ENCODE results near the gene DNAJC25.
"Not testable (repeated sequence)": the region's sequence is repeated elsewhere in the genome, so short reads cannot be mapped to it uniquely, and the experiment has no call there.

DNAJC25 gene

GRCh38 chr9:111610149-111610548, 21.0 kb upstream of the DNAJC25 start:
- TF ChIP-seq, protein P1, sequence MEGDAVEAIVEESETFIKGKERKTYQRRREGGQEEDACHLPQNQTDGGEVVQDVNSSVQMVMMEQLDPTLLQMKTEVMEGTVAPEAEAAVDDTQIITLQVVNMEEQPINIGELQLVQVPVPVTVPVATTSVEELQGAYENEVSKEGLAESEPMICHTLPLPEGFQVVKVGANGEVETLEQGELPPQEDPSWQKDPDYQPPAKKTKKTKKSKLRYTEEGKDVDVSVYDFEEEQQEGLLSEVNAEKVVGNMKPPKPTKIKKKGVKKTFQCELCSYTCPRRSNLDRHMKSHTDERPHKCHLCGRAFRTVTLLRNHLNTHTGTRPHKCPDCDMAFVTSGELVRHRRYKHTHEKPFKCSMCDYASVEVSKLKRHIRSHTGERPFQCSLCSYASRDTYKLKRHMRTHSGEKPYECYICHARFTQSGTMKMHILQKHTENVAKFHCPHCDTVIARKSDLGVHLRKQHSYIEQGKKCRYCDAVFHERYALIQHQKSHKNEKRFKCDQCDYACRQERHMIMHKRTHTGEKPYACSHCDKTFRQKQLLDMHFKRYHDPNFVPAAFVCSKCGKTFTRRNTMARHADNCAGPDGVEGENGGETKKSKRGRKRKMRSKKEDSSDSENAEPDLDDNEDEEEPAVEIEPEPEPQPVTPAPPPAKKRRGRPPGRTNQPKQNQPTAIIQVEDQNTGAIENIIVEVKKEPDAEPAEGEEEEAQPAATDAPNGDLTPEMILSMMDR (IDR thresholded peaks at IDR 0.05; ENCODE audit: low read depth, low read length), result no peak
- no peak for DNase-seq (ENCODE audit: low read depth, low spot score)
- in situ Hi-C loops (cut with HindIII; ENCODE audit: low sequenced_read_pairs), result no loop called here
- no peak overlapping the region for H3K4me3 ChIP-seq (ENCODE audit: low read depth, low read length)

- in situ Hi-C loops (cut with HindIII; ENCODE audit: low sequenced_read_pairs), result no loop called here
- DNase-seq (ENCODE audit: low read depth, low spot score), result no peak
- TF ChIP-seq, protein P1 (IDR thresholded peaks at IDR 0.05; ENCODE audit: low read depth, low read length), result no peak
- H3K4me3 ChIP-seq (ENCODE audit: low read depth, low read length), result no peak overlapping the region
Observed at GRCh38 chr9:111610845-111611244, 20.3 kb upstream of the DNAJC25 start.

- TF ChIP-seq, protein P1 (IDR thresholded peaks at IDR 0.05; ENCODE audit: low read depth, low read length), result no peak
- H3K4me3 ChIP-seq (ENCODE audit: low read depth, low read length), result no peak overlapping the region
- in situ Hi-C loops (cut with HindIII; ENCODE audit: low sequenced_read_pairs), result no loop called here
- DNase-seq (ENCODE audit: low read depth, low spot score), result no peak
Observed at GRCh38 chr9:111613436-111614040, 17.6 kb upstream of the DNAJC25 start.

DNA sequence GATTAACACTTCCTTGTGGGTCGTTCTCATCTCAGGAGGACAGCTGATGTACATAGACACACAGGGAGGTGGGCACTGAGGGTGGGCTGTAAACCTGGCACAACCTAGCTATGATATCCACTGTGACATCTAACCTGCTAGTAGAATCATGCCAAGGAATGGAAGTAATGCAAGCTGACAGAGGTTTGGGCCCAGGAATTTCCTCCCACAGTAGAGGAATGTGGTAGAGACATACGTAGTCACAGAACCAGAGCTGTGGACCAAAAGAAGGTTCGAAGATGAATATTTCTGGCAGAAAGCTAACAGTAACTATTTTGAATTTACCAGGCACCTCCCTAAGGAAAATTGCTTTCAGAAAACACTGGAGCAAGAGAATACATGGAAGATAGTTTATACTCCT, 15.2 kb upstream of the DNAJC25 start:
- no peak for DNase-seq (ENCODE audit: low read depth, low spot score)
- in situ Hi-C loops (cut with HindIII; ENCODE audit: low sequenced_read_pairs), result no loop called here
- H3K4me3 ChIP-seq (ENCODE audit: low read depth, low read length), result no peak overlapping the region
- TF ChIP-seq, protein P1 (IDR thresholded peaks at IDR 0.05; ENCODE audit: low read depth, low read length), result no peak

DNA sequence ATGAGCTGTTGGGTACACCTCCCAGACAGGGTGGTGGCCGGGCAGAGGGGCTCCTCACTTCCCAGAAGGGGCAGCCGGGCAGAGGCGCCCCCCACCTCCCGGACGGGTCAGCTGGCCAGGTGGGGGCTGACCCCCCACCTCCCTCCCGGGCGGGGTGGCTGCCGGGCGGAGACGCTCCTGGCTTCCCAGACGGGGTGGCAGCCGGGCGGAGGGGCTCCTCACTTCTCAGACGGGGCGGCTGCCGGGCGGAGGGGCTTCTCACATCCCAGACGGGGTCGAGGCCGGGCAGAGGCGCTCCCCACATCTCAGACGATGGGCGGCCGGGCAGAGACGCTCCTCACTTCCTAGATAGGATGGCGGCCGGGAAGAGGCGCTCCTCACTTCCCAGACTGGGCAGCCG, 13.8 kb upstream of the DNAJC25 start:
- H3K4me3 ChIP-seq (ENCODE audit: low read depth, low read length); in situ Hi-C loops (cut with HindIII; ENCODE audit: low sequenced_read_pairs): not testable (repeated sequence)

GRCh38 chr9:111621895-111622480, 9.1 kb upstream of the DNAJC25 start:
- in situ Hi-C loops (cut with HindIII; ENCODE audit: low sequenced_read_pairs), result no loop called here
- TF ChIP-seq, protein P1 (IDR thresholded peaks at IDR 0.05; ENCODE audit: low read depth, low read length), result peak; percentile 98
- peak; percentile 50 for DNase-seq (ENCODE audit: low read depth, low spot score)
- no peak overlapping the region for H3K4me3 ChIP-seq (ENCODE audit: low read depth, low read length)

More for the DNA sequence above, 13.8 kb upstream of the DNAJC25 start:
- DNase-seq (ENCODE audit: low read depth, low spot score), result not testable (repeated sequence)

DNA sequence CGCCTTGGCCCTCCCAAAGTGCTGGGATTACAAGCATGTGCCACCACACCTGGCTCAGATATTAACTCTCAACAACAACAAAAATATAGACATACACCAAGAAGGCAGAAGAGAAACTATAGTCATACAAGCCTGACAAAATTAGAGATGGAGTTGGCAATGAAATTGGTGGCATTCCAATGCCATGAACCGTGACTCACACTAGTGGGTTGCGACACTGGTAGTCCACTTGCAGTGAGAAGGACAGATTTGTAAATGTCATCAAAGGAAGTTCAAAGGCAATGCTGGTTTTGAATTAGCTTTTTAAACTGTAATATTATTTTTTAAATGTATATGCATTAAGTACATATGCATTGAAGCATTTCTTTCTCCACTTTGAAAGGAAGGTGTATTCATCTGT, 8.5 kb upstream of the DNAJC25 start:
- TF ChIP-seq, protein P1 (IDR thresholded peaks at IDR 0.05; ENCODE audit: low read depth, low read length), result no peak
- DNase-seq (ENCODE audit: low read depth, low spot score), result peak; percentile 54
- in situ Hi-C loops (cut with HindIII; ENCODE audit: low sequenced_read_pairs), result no loop called here
- H3K4me3 ChIP-seq (ENCODE audit: low read depth, low read length), result no peak overlapping the region

Data from astrocyte of the spinal cord (primary cell).